ENCODE data around the gene ANK2. TPM values are rescaled to one million over a fixed set of nuclear protein-coding genes. Genes with fewer than 3 reads are reported as not detected.

The ANK2 gene
- total RNA-seq, 4 donors from 2014 or later, result 74.2 to 127 (median 87.5) TPM

- Histone ChIP-seq H3K9me3 (no peaks in the 10 kb centered on the region), H3K4me1 (no peaks in the 10 kb centered on the region), H3K36me3 (peaks cover 0 to 6% of the 10 kb centered on the region in 2 donors), H3K27ac (no peak overlapping the region), H3K27me3 (no peaks in the 10 kb centered on the region), H3K4me3 (no peak overlapping the region)
- in situ Hi-C loops (cut with MboI; ENCODE audit: low sequenced_read_pairs in 4 of 4) (loop anchor here in 2 of 4 donors (25.0 kb wide), 1 partner anchor 166 kb away; no protein-coding TSS in a partner anchor), intact Hi-C loops (cut with DNase I; ENCODE audit: low total_unique reads) (no loop called here)
- peak in 1 of 2 donors; percentile 61 for ATAC-seq
- no peak for TF ChIP-seq POLR2A (IDR thresholded peaks at IDR 0.05)
- TF ChIP-seq, protein P1, sequence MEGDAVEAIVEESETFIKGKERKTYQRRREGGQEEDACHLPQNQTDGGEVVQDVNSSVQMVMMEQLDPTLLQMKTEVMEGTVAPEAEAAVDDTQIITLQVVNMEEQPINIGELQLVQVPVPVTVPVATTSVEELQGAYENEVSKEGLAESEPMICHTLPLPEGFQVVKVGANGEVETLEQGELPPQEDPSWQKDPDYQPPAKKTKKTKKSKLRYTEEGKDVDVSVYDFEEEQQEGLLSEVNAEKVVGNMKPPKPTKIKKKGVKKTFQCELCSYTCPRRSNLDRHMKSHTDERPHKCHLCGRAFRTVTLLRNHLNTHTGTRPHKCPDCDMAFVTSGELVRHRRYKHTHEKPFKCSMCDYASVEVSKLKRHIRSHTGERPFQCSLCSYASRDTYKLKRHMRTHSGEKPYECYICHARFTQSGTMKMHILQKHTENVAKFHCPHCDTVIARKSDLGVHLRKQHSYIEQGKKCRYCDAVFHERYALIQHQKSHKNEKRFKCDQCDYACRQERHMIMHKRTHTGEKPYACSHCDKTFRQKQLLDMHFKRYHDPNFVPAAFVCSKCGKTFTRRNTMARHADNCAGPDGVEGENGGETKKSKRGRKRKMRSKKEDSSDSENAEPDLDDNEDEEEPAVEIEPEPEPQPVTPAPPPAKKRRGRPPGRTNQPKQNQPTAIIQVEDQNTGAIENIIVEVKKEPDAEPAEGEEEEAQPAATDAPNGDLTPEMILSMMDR (IDR thresholded peaks at IDR 0.05 in 4 of 5, conservative IDR thresholded peaks at IDR 0.05 in 1 of 5), result peak in 4 of 5 experiments; percentile 24 to 61 (median 50)
- DNase-seq, result peak; percentile 10 to 45
Observed at GRCh38 chr4:113278324-113278934, 229.0 kb downstream of the ANK2 start.

DNA sequence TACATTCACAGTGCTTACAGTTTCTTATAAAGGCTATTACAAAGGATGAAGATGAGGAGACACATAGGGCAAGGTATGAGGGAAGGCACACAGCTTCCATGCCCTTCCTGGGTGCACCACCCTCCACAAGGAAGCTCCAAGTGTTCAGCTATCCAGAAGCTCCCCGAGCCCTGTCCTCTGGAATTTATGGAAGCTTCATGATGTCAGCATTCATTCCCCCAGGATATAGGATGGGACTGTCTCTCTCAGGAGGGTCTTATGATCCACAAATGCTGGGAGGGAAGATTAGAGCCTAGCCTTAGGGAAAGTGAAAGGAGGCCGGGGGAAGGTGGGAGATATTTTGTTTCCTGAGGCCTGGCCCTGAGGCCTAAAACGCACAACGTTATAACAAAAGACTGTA lies 236.0 kb downstream of the ANK2 start:
- no peak for ATAC-seq
- in situ Hi-C loops (cut with MboI; ENCODE audit: low sequenced_read_pairs in 4 of 4), result loop anchor here in 2 of 4 donors (25.0 kb wide), 1 partner anchor 173 kb away; no protein-coding TSS in a partner anchor

GRCh38 chr4:113288257-113288656 lies 238.8 kb downstream of the ANK2 start:
- Histone ChIP-seq H3K27me3 (no peaks in the 10 kb centered on the region), H3K4me3 (no peak overlapping the region), H3K36me3 (peaks cover 0 to 13% of the 10 kb centered on the region in 2 donors), H3K9me3 (no peaks in the 10 kb centered on the region), H3K4me1 (no peaks in the 10 kb centered on the region), H3K27ac (no peak overlapping the region)
- DNase-seq (no peak), ATAC-seq (no peak)
- in situ Hi-C loops (cut with MboI; ENCODE audit: low sequenced_read_pairs in 4 of 4), result loop anchor here in 2 of 4 donors (25.0 kb wide), 1 partner anchor 176 kb away; no protein-coding TSS in a partner anchor
- intact Hi-C loops (cut with DNase I; ENCODE audit: low total_unique reads), result no loop called here
- TF ChIP-seq, protein P1 (IDR thresholded peaks at IDR 0.05 in 4 of 5, conservative IDR thresholded peaks at IDR 0.05 in 1 of 5), result no peak
- no peak for TF ChIP-seq POLR2A (IDR thresholded peaks at IDR 0.05)

More for the DNA sequence above, 236.0 kb downstream of the ANK2 start:
- no peaks in the 10 kb centered on the region for H3K27me3 ChIP-seq
- no peak overlapping the region for H3K4me3 ChIP-seq
- H3K27ac ChIP-seq, result no peak overlapping the region
- TF ChIP-seq, protein P1 (IDR thresholded peaks at IDR 0.05 in 4 of 5, conservative IDR thresholded peaks at IDR 0.05 in 1 of 5), result no peak
- TF ChIP-seq POLR2A (IDR thresholded peaks at IDR 0.05), result no peak
- intact Hi-C loops (cut with DNase I; ENCODE audit: low total_unique reads), result no loop called here
- H3K9me3 ChIP-seq, result no peaks in the 10 kb centered on the region
- peaks cover 0 to 19% of the 10 kb centered on the region in 2 donors for H3K36me3 ChIP-seq
- DNase-seq, result no peak
- H3K4me1 ChIP-seq, result no peaks in the 10 kb centered on the region

DNA sequence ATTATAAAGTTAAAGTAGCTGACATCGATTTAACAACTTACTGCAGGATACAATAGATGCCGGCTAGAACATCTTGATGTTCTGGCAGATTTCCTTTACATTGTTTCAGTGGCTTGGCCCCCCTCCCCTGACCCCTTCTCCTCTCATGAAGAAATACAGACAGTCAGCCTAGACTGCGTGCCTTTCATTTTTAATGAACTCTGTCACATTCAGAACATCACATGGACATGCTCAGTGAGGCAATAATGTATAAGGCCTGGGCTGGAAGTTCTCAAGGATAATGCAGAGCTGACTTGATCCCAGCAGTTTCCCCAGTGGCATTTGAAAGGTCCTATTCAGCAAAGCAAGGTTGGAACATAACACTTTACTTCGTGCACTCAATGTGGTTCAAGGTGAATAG lies 239.2 kb downstream of the ANK2 start:
- ATAC-seq (no peak), DNase-seq (no peak)
- Histone ChIP-seq H3K36me3 (peaks cover 0 to 13% of the 10 kb centered on the region in 2 donors), H3K27ac (no peak overlapping the region), H3K9me3 (no peaks in the 10 kb centered on the region), H3K27me3 (no peaks in the 10 kb centered on the region), H3K4me1 (no peaks in the 10 kb centered on the region), H3K4me3 (no peak overlapping the region)
- intact Hi-C loops (cut with DNase I; ENCODE audit: low total_unique reads) (no loop called here), in situ Hi-C loops (cut with MboI; ENCODE audit: low sequenced_read_pairs in 4 of 4) (loop anchor here in 2 of 4 donors (25.0 kb wide), 1 partner anchor 176 kb away; no protein-coding TSS in a partner anchor)
- TF ChIP-seq, protein P1 (IDR thresholded peaks at IDR 0.05 in 4 of 5, conservative IDR thresholded peaks at IDR 0.05 in 1 of 5), result no peak
- no peak for TF ChIP-seq POLR2A (IDR thresholded peaks at IDR 0.05)
